GM21529 (cell line): Measurements from ENCODE around the gene MRPL36.
"Not testable (repeated sequence)": the region's sequence is repeated elsewhere in the genome, so short reads cannot be mapped to it uniquely, and the experiment has no call there.

Experiments
- ATAC-seq: cut with Tn5 transposase; IDR thresholded peaks from one replicate; pipeline ENCODE4 v1.9.1; 2021; ENCODE audit not compliant: unreplicated experiment

MRPL36 gene

DNA sequence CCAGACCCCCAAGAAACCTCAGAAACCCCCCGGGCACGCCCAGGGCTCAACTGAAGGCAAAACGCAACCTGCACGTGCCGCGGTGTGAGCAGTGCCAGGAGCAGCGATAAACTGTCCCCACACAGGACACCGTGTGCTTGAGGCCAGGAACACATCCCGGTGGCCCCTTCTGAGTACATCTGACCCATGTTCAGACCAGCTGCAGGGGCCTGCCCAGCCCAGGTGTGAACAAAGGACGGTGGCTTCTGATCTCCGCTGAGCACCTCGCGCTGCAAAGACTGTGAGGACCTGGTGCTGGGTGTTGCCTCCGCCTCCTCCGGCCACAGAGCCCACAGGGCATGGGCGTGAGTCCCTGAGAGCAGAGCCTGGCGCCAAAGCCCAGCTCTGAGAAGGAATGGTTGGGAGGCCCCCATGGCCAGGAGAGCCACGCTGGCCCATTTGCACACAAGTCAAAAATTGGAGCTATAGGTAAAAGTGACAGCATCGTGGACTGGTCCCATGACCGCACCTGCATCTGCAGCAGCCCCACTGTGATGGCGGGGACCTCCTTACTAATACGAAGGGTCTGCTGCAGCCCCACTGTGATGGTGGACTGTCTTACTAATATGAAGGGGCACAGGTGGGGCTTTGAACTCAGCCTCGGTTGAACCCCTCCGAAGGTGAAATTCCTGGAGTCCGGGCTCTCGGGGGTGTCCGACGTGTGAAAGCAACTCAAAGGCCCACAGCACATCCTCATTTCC, 33.0 kb upstream of the MRPL36 start:
- no peak for ATAC-seq

- ATAC-seq = no peak
Measured at GRCh38 chr5:1831677-1832313, 32.2 kb upstream of the MRPL36 start.

GRCh38 chr5:1831257-1831656, 31.6 kb upstream of the MRPL36 start:
- ATAC-seq = no peak

DNA sequence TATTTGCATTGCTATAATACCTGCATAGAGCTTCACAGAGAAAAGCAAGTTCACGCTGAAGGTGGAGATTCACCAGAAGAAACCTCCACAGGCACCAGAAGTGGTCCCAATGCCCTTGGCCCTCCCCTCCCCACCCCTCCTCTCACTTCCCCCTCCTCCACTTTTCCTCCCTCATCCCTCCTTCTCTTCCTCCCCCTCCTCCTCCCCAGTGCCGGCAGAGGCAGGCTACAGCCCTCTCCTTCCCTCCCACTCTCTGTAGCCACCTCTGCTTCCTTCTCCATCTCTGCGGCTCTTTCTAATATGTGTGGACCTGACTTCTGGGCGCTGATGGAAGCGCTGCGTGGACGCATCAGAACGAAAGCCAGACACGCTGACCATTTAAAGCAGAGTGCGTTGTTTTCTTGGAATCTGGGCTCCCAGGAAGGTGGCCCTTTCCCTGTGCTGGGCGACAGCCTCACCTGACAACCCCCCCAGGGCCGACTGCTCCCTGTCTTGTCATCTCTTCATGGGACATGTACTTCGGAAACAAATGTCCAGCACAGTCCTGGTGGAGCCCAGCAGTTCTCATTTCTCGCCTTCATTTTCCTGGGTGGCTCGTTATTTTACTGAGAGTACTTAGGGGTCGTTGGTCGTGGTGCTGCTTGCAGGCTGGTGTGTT, 31.1 kb upstream of the MRPL36 start:
- ATAC-seq = no peak

DNA sequence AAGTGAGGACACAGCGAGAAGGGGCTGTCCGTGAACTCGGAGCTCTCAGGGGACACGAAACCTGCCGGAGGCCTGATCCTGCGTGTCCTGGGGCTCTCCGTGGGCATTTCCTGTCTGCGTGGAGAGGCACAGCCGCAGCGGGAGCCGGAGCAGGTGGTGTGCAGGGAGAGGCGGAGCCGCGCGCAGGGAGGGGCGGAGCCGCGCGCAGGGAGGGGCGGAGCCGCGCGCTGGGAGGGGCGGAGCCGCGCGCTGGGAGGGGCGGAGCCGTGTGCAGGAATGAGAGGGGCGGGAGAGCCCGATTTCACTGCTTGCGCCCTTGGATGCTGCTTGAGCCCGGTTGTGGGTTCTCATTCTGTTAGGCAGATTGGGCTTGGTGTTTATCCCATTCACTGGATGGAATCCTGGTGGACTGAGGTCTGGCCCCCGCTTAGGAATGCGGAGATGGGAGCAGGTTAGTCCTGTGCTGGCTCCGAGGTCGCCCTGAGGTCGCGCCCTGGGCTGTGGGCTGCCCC, 28.3 kb upstream of the MRPL36 start:
- ATAC-seq = no peak

DNA sequence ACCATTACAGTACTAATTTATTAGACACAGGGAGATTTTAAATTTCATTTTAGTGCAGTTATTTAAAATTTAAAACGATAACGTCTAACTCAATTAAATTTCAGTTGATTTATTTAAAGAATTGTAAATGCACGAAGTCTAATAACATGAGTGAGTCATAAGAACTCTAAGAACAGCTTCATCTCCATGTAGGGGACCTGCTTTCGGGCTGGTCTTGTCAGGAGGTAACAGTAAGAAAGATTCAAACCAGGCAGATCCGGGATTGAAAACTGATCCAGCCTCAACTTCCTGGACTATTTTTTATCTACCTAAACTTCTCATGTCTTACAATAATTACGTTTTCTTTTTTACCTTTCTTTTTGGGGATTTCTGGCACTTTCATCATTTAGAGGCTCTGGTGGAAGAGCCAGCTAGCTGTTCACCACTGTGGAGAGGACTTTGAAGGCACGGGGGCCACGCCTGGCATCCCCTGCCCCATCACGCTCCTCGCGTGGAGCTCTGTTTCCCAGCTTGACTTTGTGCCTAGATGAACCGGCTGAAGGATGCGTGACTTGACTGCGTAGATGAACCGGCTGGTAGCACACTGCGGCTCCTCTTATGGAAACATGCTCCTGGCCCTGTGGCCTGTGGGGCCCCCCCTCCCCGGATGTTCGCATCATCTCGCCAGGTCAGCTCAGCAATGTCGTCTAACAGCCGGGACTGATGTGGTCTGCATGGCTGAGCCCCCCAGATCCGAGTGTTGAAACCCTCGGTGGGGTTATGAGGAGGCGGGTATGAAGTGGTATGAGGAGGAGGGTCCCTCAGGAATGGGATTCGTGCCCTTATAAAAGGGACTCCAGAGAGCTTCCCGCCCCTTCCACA, 27.6 kb upstream of the MRPL36 start:
- no peak for ATAC-seq

DNA sequence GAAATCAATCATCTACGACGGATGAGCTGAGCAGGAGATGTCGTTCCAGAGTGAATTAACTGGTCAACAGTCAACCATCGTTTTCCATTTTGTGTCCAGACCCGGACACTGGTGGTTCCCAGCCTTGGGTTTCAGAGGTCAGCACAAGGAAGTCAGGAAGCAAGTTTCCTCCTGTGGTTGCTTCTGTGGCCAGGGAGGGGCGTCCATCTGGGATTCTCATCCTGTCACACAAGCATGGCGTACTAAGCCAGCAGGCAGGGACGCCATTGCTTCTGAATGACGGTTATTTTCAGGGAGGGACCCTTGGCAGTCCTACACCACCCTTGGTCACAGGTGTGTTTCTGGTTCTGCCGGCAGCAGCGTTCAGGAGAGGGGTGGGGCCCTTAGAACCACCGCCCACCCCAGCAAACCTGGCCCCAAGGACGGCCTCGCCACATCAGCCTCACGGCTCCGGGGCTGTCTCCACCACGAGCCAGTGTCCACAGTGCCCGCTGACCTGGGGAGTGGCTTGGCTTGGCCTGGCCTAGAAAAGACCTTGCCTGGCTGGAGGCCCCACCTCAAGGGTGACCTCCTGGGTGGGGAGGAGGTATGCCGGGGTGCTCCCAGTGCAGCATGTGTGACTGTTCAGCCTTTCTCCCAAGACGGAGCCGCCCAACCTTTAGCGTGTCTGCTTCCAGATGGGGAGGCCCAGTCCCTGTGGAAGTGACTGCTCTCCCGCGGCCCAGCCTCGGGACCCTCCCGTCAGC, 26.8 kb upstream of the MRPL36 start:
- no peak for ATAC-seq

GRCh38 chr5:1824903-1825841, 25.5 kb upstream of the MRPL36 start:
- no peak for ATAC-seq

DNA sequence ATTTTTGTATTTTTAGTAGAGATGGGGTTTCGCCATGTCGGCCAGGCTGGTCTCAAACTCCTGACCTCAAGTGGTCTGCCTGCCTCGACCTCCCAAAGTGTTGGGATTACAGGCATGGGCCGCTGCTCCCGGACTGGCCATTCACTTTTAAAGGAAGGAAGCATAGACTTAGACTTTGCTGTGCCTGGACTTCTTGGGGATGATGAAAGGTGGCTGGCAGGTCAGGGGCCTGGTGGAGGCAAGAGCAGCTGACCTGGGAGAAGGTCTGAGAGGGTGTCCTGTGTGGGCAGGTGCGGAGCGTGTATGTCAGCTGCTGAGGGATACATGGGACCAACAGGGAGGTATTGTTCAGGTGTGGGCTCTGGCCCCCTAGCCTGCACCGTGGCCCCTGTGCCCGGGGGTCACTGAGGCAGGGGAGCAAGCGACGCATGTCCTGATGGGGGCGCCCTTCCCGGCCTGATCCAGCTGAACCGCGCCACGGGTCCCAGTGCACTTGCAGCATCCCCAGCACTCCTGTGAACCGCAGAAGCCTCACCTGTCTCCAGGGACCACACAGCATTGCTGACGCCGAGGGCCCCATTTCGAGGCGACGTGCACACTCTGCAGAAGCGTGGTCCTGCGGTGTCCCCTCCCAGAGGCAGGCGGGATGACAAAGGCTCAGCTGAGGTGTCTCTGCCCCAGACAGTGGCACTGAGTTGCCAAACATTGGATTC, 24.6 kb upstream of the MRPL36 start:
- no peak for ATAC-seq

- ATAC-seq = no peak
Measured at GRCh38 chr5:1823381-1824034, 23.9 kb upstream of the MRPL36 start.

GRCh38 chr5:1821862-1822261, 22.2 kb upstream of the MRPL36 start:
- ATAC-seq = no peak

GRCh38 chr5:1820926-1821325, 21.3 kb upstream of the MRPL36 start:
- ATAC-seq = no peak

DNA sequence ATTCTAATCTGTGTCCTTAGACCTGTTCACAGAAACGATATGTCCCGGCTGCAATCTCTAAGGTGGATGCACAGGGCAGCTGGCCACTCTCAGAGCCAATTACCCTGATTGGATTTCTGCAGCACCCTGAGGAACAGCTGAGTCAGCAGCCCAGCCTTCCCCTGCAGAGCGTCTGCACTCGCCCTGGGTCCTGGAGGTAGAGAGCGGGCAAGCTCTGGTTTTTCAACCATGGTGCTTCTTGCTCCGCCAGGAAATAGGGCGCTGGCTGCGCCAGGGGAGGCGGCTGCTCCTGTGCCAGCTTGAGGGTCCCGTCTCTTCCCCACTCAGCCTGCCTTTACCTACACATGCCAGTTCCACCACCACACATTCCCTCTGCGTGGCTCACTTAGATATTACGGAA, 20.7 kb upstream of the MRPL36 start:
- ATAC-seq = no peak

- no peak for ATAC-seq
Measured at GRCh38 chr5:1819458-1819857, 19.8 kb upstream of the MRPL36 start.

DNA sequence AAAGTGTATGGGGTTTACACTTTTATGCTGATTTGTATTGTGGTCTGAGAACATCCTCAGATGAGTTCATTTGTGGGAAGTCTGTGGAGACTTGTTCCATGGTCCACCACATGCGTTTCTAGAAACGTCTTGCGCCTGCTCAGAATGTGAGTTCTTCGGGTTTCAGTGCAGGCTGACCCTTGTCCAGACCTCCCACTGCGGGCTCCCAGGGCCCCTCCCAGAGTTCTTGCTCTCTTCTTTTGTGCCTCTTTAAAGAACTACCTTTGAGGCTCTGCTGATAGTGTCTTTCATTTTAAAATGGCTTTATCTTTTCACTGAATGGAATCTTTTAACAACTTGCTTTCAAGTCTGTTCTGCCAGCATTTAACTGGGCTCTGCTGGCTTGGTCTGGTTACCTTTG, 19.1 kb upstream of the MRPL36 start:
- no peak for ATAC-seq

DNA sequence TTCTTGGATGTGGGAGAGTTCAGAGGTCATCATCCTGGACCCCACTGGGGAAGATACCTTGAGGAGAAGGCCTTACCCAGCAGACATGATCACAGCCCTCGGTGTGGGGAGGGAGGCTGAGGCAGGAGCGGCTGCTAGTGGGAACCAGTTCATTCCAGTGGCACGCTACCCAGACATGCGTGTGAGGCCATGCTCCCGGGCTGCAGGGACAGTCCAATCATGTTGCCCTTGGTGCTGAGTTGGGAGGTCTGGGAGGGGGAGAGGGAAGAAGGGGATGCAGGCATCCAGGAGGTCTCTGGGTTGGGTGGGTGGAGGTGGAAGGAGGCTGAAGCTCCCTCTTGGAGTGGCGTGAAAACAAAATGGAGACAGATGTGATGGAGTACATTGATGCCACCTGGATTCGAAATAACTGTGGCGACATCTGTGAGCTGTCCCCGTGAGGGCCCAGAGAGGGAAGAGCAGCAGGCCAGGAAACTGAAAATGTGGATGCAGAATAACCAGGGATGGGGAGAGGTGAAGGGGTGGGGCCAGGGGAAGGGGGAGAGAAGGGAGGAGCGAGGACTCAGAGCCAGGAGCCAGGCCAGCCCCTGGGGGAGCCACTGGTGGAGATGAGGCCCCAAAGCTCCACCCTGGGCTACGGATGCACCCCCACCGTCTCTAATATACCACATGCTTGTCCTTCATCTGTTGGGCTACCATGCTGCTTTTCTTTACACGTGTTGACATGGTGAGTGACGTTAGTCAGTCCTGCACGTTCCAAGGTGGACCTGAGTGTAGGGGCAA, 17.8 kb upstream of the MRPL36 start:
- no peak for ATAC-seq

DNA sequence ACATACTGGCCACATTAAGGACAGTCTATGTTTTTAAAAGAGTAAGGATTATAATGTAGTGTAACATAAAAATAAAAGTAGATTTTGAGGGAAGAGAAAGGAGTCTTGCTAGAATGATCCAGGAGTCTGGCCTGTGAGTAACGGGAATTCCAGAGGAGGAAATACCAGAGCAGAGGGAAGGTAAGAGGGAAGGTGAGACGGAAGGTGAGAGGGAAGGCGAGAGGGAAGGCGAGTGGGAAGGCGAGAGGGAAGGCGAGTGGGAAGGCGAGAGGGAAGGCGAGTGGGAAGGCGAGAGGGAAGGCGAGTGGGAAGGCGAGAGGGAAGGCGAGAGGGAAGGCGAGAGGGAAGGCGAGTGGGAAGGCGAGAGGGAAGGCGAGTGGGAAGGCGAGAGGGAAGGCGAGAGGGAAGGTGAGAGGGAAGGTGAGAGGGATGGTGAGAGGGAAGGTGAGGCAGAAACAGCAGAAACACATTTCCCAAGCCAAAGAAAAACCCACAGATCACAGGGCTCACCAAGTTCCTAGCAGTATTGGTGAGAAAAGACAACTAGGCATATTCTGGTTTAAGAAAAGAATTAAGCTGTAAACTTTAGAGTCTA, 17.0 kb upstream of the MRPL36 start:
- not testable (repeated sequence) for ATAC-seq
